ENCODE measurements around the gene ADISSP.

The ADISSP gene

DNA sequence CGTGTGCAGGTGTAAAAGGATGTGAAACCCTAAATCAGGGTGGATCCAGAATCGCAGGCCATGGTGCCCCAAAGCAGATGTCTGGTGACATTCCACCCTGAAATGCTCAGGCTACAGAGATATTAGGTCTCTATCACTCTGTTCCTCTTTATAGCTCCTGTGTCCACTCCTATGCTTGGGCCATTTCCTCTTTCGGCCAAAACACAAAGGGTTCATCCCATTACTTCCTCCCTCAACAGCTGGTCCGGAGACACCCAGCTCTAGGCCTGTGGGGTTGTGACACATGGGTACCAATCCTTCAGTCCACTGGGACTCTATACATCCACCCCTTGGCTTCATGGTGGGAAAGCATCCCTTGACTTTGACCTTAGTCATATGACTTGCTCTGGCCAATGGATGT, 53.5 kb downstream of the ADISSP start:
- Histone ChIP-seq H3K9me2 (replicated peaks; ENCODE audit: insufficient read depth, low read length) (no peaks in the 10 kb centered on the region), H3K9ac (ENCODE audit: low read length) (no peak overlapping the region), H3K27me3 (ENCODE audit: low read length) (no peaks in the 10 kb centered on the region), H2AFZ (ENCODE audit: low read depth, low read length, severe bottlenecking) (no peak overlapping the region), H3K27ac (ENCODE audit: low read depth, low read length) (no peak overlapping the region), H4K20me1 (ENCODE audit: low read depth, low read length) (no peaks in the 10 kb centered on the region), H3K4me3 (ENCODE audit: insufficient read depth, low read length, poor library complexity, severe bottlenecking) (no peak overlapping the region), H3K36me3 (ENCODE audit: low read length) (no peaks in the 10 kb centered on the region), H3K79me2 (ENCODE audit: insufficient read depth, low read length) (no peaks in the 10 kb centered on the region), H3K9me3 (ENCODE audit: insufficient read depth, low read length) (no peaks in the 10 kb centered on the region), H3K4me2 (ENCODE audit: low read depth, low read length, poor library complexity, severe bottlenecking) (no peak overlapping the region), H3F3A (ENCODE audit: insufficient read depth) (no peaks in the 10 kb centered on the region)
- TF ChIP-seq, protein P1, sequence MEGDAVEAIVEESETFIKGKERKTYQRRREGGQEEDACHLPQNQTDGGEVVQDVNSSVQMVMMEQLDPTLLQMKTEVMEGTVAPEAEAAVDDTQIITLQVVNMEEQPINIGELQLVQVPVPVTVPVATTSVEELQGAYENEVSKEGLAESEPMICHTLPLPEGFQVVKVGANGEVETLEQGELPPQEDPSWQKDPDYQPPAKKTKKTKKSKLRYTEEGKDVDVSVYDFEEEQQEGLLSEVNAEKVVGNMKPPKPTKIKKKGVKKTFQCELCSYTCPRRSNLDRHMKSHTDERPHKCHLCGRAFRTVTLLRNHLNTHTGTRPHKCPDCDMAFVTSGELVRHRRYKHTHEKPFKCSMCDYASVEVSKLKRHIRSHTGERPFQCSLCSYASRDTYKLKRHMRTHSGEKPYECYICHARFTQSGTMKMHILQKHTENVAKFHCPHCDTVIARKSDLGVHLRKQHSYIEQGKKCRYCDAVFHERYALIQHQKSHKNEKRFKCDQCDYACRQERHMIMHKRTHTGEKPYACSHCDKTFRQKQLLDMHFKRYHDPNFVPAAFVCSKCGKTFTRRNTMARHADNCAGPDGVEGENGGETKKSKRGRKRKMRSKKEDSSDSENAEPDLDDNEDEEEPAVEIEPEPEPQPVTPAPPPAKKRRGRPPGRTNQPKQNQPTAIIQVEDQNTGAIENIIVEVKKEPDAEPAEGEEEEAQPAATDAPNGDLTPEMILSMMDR (IDR thresholded peaks at IDR 0.05; ENCODE audit: insufficient read depth, low read length, poor library complexity, severe bottlenecking), result no peak
- TF ChIP-seq EZH2phosphoT487 (conservative IDR thresholded peaks at IDR 0.05; ENCODE audit: low read length), result no peak

DNA sequence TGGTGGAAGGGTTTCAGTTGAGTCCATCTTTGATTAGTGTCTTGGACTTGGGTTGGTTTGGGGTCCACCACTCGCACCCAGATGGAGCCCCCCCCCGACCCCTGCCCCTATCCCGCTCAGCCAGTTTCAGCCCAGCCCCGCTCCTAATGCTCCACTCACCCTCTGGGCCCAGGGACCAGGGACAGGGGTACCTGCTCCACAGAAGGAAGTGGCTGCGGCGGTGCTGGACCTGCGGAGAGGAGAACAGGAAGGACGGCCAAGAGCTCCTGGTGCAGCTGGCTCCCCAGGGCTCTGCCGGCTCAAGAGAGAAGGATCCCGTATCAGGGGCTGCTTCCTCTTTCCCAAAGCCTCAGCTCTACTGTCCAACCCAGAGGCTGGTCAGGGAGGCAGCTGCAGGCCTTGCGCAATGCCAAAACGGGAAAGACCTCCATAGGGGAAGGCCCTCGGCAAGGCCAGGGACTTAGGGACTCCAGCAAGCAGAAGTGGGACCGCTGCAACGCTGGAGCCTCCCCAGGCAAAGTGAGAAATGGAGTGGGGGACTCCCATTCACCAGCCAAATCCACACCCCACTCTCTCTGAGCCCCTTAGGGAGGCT, 55.2 kb downstream of the ADISSP start, which contains the start of gene SIGLEC1:
Gene SIGLEC1, minus strand, starts transcription at position 322 of the 595 bp plus-strand sequence. CDS start 5,472 bp downstream, outside the sequence.
- H3K9me3 ChIP-seq (ENCODE audit: insufficient read depth, low read length), result no peaks in the 10 kb centered on the region
- TF ChIP-seq, protein P1 (IDR thresholded peaks at IDR 0.05; ENCODE audit: insufficient read depth, low read length, poor library complexity, severe bottlenecking), result no peak
- no peak for TF ChIP-seq EZH2phosphoT487 (conservative IDR thresholded peaks at IDR 0.05; ENCODE audit: low read length)
- H3K4me2 ChIP-seq (ENCODE audit: low read depth, low read length, poor library complexity, severe bottlenecking), result no peak within 1 kb of the TSS
- H3K27ac ChIP-seq (ENCODE audit: low read depth, low read length), result no peak within 1 kb of the TSS
- H3K27me3 ChIP-seq (ENCODE audit: low read length), result no peaks in the 10 kb centered on the region
- no peaks in the 10 kb centered on the region for H3K9me2 ChIP-seq (replicated peaks; ENCODE audit: insufficient read depth, low read length)
- no peaks in the 10 kb centered on the region for H3F3A ChIP-seq (ENCODE audit: insufficient read depth)
- no peaks in the 10 kb centered on the region for H3K36me3 ChIP-seq (ENCODE audit: low read length)
- no peaks in the 10 kb centered on the region for H3K79me2 ChIP-seq (ENCODE audit: insufficient read depth, low read length)
- H2AFZ ChIP-seq (ENCODE audit: low read depth, low read length, severe bottlenecking), result no peak within 1 kb of the TSS
- H4K20me1 ChIP-seq (ENCODE audit: low read depth, low read length), result no peaks in the 10 kb centered on the region
- H3K4me3 ChIP-seq (ENCODE audit: insufficient read depth, low read length, poor library complexity, severe bottlenecking), result no peak within 1 kb of the TSS
- no peak within 1 kb of the TSS for H3K9ac ChIP-seq (ENCODE audit: low read length)

DNA sequence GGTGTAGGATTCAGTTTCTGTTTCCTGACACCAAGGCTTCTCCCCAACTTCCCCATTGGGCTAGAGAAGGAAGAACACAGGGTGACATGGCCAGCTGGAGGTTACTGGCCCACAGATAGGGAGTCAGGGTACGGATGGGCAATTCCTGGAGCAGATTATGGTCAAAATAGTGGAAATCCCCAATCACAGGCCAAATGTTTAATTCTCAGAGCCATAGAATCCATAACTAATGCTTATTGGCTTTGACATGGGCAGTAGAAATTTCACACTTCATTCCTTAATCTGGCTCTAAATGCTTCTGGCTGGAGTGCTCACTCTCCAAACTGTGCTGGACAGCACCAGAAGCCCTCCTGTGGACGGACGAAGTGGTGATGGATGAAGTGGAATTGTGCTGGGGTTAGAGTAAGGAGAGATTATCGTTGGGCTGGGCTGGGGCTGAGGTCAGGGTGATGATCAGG, 56.0 kb downstream of the ADISSP start:
- Histone ChIP-seq H3K9me3 (ENCODE audit: insufficient read depth, low read length) (no peaks in the 10 kb centered on the region), H2AFZ (ENCODE audit: low read depth, low read length, severe bottlenecking) (no peak overlapping the region), H3K79me2 (ENCODE audit: insufficient read depth, low read length) (no peaks in the 10 kb centered on the region), H3K4me2 (ENCODE audit: low read depth, low read length, poor library complexity, severe bottlenecking) (no peak overlapping the region), H3K36me3 (ENCODE audit: low read length) (no peaks in the 10 kb centered on the region), H3K4me3 (ENCODE audit: insufficient read depth, low read length, poor library complexity, severe bottlenecking) (no peak overlapping the region), H3K27me3 (ENCODE audit: low read length) (no peaks in the 10 kb centered on the region), H3K9ac (ENCODE audit: low read length) (no peak overlapping the region), H4K20me1 (ENCODE audit: low read depth, low read length) (no peaks in the 10 kb centered on the region), H3K9me2 (replicated peaks; ENCODE audit: insufficient read depth, low read length) (no peaks in the 10 kb centered on the region), H3K27ac (ENCODE audit: low read depth, low read length) (no peak overlapping the region), H3F3A (ENCODE audit: insufficient read depth) (no peaks in the 10 kb centered on the region)
- TF ChIP-seq EZH2phosphoT487 (conservative IDR thresholded peaks at IDR 0.05; ENCODE audit: low read length), result no peak
- TF ChIP-seq, protein P1 (IDR thresholded peaks at IDR 0.05; ENCODE audit: insufficient read depth, low read length, poor library complexity, severe bottlenecking), result no peak

Measured in SU-DHL-6 (cell line).